CD4-positive, alpha-beta T cell treated with Interleukin-17A for 1 hour (primary cell): ENCODE results near the gene TMEM272.

ENCODE experiments used
- DNase-seq: peaks from one replicate; pipeline ENCODE4 v3.0.0-alpha.2; 2020

TMEM272 gene

GRCh38 chr13:51849145-51850101 lies 4.4 kb upstream of the TMEM272 start:
- DNase-seq: peak; percentile 23

GRCh38 chr13:51848674-51849073 lies 3.7 kb upstream of the TMEM272 start:
- DNase-seq: no peak

DNA sequence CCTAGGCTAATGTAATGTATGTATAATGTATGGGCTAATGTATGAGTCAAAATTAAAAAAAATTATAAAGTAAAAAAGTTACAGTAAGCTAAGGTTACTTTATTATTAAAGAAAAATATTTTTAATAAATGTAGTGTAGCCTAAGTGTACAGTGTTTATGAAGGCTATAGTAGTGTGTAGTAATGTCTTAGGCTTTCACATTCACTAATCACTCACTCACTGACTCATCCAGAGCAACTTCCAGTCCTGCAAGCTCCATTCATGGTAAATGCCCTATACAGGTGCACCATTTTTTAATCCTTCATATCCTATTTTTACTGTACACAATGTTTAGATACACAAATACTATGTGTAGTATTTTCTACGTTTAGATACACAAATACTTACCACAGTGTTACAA lies 1.8 kb upstream of the TMEM272 start:
- DNase-seq: no peak

GRCh38 chr13:51845574-51846318 lies 769 bp upstream of the TMEM272 start:
- no peak for DNase-seq

- no peak for DNase-seq
These were observed 1.4 kb downstream of the TMEM272 start for GRCh38 chr13:51843529-51843928.

- no peak for DNase-seq
These were observed 3.2 kb downstream of the TMEM272 start for GRCh38 chr13:51841732-51842131.

DNA sequence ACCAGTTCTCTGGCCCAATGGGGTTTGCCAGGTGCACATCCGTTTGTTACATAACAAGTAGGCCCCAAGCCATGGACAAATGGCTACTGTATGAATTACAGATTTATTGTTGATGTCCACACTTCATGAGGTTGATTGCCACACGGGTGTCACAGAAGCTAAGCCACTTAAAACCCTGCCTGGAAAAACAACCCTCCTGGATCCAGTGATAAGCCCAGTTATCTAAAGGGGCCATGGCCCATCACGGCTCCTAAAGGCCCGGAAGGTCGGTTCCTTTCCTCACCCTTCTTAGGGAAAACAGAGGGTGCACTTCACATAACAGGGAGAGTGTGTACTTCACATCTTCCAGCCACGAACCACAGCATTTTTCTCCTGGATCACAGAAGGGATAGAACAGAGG lies 4.1 kb downstream of the TMEM272 start:
- no peak for DNase-seq

DNA sequence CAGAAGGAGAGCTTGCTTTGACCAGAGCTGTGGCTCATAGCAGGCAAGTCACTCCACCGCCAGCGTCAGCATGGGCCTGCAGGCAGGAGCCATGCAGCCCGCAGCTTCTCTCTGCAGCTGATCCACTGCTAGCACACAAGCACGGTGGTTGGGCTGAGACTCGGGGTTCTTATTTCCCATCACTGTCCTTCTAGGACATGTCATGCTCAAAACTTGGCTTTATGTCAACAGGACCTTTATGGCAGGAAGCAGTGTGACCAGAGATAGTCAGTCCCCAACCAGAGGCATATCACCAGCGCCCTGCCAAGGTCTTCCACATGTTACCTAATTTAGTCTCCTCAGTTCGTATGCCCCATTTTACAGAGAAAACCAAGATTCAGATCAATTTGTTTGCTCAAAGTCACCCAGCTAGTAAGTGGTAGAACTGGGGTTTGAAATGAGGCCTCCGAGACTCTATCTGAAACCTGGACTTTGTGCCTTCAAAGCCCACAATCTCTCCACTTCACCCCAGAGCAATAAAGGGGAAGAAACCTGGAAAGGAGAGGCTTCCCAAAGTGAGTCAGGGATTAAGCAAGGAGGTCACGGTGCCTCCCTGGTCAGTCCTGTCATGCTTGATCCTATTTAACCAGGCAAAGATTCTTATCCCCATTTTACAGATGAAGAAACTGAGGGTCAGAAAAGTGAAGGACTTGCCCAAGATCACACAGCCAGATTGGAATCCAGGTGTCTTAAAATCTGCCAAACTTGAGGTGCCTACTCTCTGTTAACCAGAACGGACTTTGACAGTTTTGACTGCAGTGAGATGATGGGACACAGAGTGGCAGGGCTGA lies 5.1 kb downstream of the TMEM272 start:
- DNase-seq: no peak

GRCh38 chr13:51838240-51838846 lies 6.6 kb downstream of the TMEM272 start:
- DNase-seq: no peak

- DNase-seq: no peak
These were observed 8.0 kb downstream of the TMEM272 start for GRCh38 chr13:51837016-51837415.

DNA sequence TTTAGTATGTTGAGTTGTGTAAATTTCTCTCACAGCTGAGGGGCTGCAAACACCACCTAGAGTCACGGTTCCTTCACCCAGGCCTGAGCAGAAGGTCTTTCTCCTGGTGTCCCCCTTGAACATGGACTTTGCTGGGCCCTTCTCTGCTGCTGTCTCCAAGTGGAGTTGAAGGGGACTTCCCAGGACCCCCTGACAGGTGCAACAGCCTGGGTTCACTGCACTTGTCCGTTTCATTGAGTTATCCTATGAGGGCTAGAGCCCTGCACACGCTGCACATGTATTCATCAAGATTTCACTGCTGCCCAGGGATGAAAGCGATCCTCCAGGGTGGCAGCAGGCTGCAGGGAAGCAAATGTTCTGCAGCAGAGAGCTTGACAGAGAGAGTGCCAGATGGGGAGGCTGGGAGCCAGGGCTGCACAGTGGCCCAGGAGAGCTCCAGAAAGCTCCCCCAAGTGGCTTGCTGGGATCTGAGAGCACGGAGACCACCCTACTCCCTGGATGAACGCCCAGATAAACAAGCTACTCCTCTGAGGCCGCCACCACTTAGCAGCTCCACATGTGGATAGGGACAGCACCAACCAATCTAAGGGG lies 10.3 kb downstream of the TMEM272 start:
- no peak for DNase-seq

- DNase-seq: no peak
These were observed 11.0 kb downstream of the TMEM272 start for GRCh38 chr13:51833980-51834379.

- peak; percentile 81 for DNase-seq
These were observed 12.4 kb downstream of the TMEM272 start for GRCh38 chr13:51832471-51833152.

DNA sequence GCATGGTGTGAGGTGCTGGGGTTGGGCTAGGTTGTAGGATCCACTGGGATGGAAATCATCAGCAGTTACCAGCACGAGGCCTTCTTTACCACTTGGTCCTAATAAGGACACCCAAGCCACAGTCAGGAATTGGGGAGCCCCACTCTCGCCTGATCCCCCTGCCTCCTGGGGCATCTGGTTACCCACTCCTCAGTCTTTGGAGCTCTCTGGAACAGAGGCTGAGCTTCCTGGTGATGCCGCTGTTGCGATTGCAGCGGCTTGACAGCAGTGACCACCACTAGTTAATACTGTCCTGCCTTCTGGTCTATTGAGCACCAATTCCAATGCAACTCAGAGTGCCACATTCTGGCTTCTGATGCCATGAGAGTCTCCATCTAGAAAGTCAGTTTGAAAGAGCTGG lies 13.5 kb downstream of the TMEM272 start:
- no peak for DNase-seq

- DNase-seq: no peak
These were observed 15.4 kb downstream of the TMEM272 start for GRCh38 chr13:51829568-51829899.

- DNase-seq: no peak
These were observed 16.0 kb downstream of the TMEM272 start for GRCh38 chr13:51828730-51829567.

DNA sequence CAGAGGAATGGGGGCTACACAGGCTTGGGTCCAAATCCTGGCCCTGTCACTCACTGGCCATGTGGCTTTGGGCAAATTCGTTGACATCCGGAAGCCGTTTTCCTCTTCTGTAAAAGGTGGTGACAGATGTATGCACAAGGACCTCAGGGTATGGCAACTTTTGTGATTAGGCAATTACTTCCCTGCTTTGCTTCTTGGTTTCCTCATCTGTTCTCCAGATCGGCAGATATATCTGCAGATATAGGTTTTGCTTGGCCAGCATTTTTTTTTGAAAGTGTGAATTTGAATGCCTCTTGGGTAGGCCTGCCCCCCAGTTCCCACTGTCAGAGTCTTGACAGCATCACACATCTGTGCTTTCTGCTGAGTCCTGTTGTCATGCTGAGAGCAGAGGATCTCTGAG lies 17.7 kb downstream of the TMEM272 start:
- DNase-seq: no peak

DNA sequence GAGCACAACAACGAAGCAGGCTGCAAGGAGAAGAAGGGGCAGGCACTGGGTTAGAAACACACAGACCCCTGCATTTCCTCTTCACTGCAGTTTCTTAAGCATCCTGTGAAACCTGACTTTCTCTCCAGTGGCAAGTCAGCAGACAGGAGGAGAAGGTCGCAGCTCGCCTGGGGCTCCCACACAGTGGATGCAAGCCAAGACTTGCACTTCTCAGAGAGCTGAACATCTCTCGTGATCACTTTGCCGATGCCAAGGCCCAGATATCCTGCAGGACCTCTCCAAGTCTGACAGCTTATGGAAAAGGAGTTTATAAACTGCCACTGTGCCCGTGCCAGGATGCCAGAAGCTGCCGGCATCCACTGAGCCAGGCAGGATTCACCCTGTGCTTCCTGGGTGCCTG lies 18.4 kb downstream of the TMEM272 start:
- DNase-seq: no peak

- DNase-seq: peak; percentile 32
These were observed 19.2 kb downstream of the TMEM272 start for GRCh38 chr13:51825681-51826254.

- DNase-seq: peak; percentile 78
These were observed 19.8 kb downstream of the TMEM272 start for GRCh38 chr13:51825165-51825592.
